HG02610 (cell line): ENCODE data around the gene WNT5B.

ENCODE experiments used
- ATAC-seq: cut with Tn5 transposase; IDR thresholded peaks from one replicate; pipeline ENCODE4 v1.9.1; 2021; ENCODE audit warnings: mild to moderate bottlenecking, moderate library complexity; ENCODE audit not compliant: unreplicated experiment

WNT5B gene

DNA sequence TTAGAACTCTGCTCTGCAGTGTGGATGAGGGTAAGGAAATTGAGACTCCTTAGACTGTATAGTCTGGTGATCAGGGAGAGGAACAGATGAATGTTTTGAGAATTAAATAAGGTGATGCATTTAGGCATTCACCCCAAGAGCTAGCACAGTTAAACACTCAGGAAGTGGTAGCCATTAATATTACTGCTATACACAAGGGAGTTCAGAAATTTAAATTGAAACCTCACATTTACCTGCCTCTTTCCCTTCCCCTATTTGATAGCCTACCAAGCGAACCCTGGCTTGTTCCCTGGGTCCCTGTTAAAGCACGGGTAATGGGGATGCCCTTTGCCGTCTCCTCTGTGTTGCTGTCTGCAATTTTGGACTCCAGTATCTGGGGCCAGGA lies 18.2 kb downstream of the WNT5B start:
- ATAC-seq, result no peak

DNA sequence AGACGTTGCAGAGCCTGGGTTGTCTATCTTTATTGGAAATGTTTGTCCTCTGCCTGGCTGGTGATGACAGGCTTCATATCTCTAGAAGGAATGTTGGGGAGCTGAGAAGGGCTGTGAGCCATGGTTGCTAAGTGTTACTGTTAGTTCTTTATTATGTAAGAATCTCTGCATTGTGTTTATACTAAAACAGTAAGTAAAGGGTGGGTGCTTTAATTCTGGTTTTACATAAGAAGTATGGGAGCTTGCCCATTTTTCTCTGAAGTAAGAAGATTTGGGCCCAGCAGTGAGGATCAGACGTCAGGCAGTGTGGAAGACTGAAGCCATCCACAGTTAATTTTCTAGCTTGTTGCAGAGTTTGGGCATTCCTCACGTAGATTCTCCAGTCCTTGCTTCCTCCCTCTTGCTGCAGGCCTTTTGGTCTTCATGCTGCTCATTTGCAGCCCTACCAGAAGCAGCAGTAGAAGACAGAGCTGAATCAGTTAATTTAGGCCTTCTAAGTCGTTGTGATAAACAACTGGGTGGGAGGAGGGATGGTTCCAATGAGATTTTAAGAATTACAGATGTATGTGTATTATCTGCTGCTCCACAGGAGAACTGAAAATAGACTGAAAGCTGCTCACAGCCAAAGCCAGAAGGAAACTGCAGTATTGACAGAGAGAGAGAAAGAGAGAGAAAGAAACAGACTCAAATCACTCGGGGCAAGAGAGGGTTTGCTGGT lies 21.4 kb downstream of the WNT5B start:
- no peak for ATAC-seq

- no peak for ATAC-seq
Observed at GRCh38 chr12:1650978-1651361, 21.9 kb downstream of the WNT5B start.

- no peak for ATAC-seq
Observed at GRCh38 chr12:1651946-1652345, 22.9 kb downstream of the WNT5B start.

GRCh38 chr12:1655225-1655788 lies 26.3 kb downstream of the WNT5B start:
- no peak for ATAC-seq

- ATAC-seq, result no peak
Observed at GRCh38 chr12:1656902-1657301, 27.9 kb downstream of the WNT5B start.

- ATAC-seq, result no peak
Observed at GRCh38 chr12:1657688-1658087, 28.7 kb downstream of the WNT5B start.

GRCh38 chr12:1660304-1661187 lies 31.5 kb downstream of the WNT5B start:
- ATAC-seq, result no peak

DNA sequence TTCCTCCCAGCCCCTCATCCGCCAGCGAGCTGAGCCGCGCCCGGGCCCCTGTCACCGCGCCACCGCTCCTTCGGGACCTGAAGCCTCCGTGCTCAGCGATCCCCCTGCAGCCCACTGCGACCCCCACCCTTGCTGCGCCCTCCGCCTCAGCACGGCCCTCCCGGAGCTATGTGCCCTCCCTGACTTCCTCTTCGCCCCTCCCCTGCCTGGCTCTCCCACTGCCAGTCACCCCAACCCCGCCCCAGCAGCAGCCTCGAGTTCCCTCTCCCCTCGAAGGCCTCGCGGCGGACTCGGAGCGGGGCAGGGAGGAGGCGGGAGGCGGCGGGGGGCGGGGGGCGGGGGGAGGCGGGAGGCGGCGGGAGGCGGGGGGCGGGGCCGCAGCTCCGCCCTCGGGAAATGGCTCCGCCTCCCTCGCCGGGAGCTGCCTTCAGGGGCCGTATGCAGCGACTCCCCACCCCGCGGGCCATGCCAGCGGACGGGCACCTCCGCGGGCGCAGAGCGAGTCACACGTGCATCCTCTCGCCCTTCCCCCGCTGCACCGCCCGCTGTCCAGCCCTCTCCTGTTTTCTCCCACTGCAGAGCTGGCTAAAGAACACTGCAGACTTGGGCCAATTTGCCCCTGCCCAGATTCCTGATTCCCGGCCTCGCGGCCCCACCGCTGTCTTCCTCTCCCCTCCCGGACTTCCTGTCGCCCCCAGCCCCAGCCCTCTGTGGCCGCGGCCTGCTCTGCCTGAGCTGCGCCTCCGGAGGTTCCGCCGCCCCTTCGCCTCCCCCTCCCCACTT lies 32.7 kb downstream of the WNT5B start:
- ATAC-seq, result no peak

- no peak for ATAC-seq
Observed at GRCh38 chr12:1662761-1663439, 33.9 kb downstream of the WNT5B start.

DNA sequence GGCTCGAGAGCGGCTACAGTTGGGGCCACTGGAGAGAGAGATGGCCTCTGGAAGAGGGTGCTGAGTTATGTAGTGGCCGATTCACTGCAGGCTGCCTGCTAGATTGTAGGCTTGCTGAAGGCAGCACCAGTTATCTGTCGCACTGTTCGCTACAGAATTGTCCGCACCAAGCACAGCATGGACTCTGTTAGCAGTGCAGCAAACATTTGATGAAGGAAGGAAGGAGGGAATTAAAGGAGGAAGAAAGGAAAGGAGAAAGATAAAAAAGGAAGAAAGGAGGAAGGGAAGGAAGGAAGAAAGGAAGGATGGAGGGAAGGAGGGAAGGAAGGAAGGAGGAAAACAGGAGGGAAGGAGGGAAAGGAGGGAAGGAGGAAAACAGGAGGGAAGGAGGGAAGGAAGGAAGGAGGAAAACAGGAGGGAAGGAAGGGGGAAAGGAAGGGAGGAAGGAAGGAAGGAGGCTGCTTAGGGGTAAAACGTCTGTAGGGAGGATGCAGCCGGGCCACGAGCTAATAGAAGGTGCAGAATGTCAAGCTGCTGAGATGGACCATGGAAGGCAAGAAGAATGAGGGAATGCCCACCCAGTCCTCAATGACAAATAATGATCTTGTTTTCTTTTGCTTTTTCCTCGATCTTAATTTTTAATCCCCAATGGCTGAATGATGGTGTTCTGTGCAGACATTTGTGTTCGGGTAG lies 34.6 kb downstream of the WNT5B start:
- no peak for ATAC-seq

DNA sequence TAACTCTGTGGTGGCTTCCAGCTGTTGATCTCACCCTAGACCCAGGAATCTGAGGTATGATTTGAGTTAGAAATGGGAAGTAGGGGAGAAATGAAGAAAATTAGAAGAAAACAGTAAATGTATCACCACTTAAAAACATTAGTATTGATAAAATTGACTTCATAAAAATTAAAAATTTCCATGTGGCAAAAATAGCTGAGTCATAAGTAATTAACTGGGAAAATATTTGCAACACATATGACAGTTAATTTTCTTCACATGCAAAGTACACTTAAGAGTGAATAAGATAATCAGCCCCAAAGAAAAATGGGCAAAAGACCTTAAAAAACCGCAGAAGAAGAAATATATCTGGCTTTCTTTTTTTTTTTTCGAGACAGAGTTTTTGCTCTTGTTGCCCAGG lies 36.3 kb downstream of the WNT5B start:
- no peak for ATAC-seq

DNA sequence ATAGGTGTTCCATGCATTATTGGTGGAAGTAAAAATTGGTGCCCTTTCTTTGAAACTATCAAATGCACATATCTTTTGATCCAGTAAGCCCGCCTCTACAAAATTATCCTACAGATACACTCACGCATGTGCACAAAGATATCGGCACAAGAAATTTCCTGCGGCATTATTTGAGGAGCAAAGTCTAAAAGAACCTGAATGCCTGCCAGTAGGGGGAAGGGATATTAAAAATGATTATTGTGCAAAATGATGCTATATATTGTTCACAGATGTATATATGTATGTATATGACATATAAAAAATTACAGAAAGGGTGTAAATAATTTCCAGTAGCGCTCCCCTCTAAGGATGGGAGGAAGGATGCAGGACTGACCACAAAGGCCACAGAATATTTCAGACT lies 37.2 kb downstream of the WNT5B start:
- no peak for ATAC-seq

DNA sequence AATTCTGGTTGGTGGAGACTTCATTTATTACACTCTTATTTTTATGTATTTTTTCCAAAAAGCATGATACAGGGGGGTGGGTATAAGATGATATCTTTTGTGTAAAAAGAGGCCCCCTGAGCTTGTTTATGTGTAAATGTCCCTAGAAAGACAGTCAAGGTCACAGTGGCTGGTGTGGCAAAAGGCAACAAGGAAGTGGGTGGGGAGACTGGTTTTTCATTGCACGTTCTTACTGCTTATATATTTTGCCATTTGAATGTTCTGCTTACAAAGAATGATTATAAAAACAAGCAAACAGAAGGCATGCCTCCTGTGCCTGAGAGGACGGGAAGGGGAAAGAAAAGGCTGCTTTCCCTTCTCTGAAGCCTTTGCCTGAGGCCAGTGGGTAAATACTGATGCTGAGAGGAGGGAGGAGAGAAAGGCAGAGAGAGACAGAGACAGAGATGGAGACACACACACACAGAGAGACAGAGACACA lies 37.7 kb downstream of the WNT5B start:
- ATAC-seq, result no peak

DNA sequence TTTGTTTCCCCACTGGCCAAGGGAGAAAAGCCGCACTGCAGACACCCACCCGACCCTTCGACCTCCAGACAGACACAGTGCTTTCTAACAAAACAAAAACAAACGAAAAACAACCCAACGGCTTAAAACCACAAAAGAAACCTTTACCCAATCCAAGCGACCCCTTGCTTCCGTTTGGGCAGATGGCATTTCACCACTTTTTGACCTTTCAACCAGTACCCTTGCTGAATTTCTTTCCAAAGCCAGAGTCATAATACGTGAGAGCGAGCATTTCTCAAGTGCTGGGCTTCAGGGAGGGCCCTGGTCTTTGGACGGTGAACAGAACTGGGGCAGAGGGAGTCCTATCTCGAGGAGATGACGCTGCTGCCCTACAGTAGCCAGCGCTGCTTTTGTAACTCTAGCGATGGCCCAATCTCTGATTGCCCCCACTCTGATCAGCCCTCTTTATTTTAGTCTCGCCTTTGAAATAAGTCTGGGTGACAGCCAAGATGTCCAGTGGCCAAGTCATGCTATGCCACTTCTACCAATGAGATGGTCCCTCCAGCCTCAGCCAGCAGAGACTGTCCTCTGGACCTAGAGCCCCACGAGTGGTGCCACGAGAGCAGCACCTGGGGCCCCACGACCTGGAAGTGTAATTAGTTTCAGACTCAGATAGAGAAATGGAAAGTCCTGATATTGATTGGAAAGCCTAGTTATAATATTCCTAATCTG lies 40.0 kb downstream of the WNT5B start:
- ATAC-seq, result no peak

DNA sequence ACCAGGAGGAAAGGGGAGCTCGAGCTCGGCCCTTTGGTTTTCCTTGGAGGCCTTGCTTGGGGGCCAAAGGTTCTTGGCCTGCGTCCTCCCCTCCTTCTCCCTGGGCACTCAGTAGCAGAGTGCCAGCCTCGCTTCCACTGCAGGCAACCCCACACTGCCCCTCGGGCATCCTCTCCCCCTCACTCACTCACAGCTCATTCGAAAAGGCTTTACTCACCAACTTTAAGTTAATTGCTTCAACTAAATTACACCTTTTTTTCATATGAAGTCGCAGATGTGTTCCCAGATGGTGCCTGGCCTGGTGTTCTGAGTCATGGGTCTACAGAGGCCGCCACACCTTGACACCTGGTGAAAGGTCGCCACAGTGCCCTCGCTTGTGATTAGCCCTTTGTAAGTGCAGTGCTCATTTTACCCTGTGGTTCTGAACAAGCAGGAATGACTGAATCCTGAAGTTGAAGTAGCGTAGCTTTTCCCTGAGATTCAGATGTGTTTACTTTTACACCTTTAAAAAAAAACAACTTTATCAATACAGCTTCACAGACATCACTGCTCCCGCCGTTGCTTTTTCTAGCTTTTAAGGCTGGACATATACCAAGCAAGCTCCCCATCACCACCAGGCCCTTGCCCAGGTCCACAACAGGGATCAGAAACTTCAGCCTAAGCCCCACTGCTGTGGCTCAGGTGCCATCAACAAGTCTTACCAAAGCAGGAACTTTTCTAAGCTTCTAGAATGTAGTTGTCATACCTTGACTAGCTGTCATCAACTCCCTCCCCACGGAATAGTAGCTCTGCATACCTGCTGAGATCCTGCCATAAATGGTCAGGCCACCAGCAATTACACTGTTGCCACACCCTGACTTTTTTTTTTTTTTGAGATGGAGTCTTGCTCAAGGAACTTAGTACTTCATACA lies 41.6 kb downstream of the WNT5B start:
- no peak for ATAC-seq

GRCh38 chr12:1676043-1676442 lies 47.0 kb downstream of the WNT5B start:
- no peak for ATAC-seq

- ATAC-seq, result no peak
Observed at GRCh38 chr12:1680804-1681492, 51.9 kb downstream of the WNT5B start.
